NCI-H82 treated with DMSO at 0.1 percent for 48 hours (cell line): ENCODE measurements around the gene TAF1B.
A peak's percentile ranks its signal among the peaks of the same experiment; 100 is the strongest.
"Not testable (repeated sequence)": the region's sequence is repeated elsewhere in the genome, so short reads cannot be mapped to it uniquely, and the experiment has no call there.

Experiments used
- DNase-seq: peaks from one replicate; lab custom pipeline; 2025; ENCODE audit not compliant: unreplicated experiment; lab: John Stamatoyannopoulos, UW

TAF1B gene

GRCh38 chr2:9830685-9831410 is 12.4 kb upstream of the TAF1B start:
- peak; percentile 28 for DNase-seq

GRCh38 chr2:9831670-9832069 is 11.6 kb upstream of the TAF1B start:
- no peak for DNase-seq

- DNase-seq = no peak
Observed at GRCh38 chr2:9832586-9832985, 10.7 kb upstream of the TAF1B start.

GRCh38 chr2:9835068-9835467 is 8.2 kb upstream of the TAF1B start:
- not testable (repeated sequence) for DNase-seq

GRCh38 chr2:9836074-9836473 is 7.2 kb upstream of the TAF1B start:
- no peak for DNase-seq

GRCh38 chr2:9836517-9836916 is 6.8 kb upstream of the TAF1B start:
- DNase-seq = no peak

- no peak for DNase-seq
Observed at GRCh38 chr2:9837451-9837850, 5.8 kb upstream of the TAF1B start.

GRCh38 chr2:9838391-9838790 is 4.9 kb upstream of the TAF1B start:
- no peak for DNase-seq

GRCh38 chr2:9842487-9843228 is 616 bp upstream of the TAF1B start:
- DNase-seq = no peak

GRCh38 chr2:9844036-9844483 is 786 bp downstream of the TAF1B start:
- DNase-seq = no peak

GRCh38 chr2:9844576-9844975 is 1.3 kb downstream of the TAF1B start:
- DNase-seq = no peak

- DNase-seq = no peak
Observed at GRCh38 chr2:9846554-9846953, 3.3 kb downstream of the TAF1B start.

- DNase-seq = no peak
Observed at GRCh38 chr2:9847140-9847539, 3.9 kb downstream of the TAF1B start.

GRCh38 chr2:9852881-9853280 is 9.6 kb downstream of the TAF1B start:
- no peak for DNase-seq

- DNase-seq = no peak
Observed at GRCh38 chr2:9857814-9858729, 14.8 kb downstream of the TAF1B start.

GRCh38 chr2:9858730-9859068 is 15.4 kb downstream of the TAF1B start:
- DNase-seq = no peak

- not testable (repeated sequence) for DNase-seq
Observed at GRCh38 chr2:9860922-9861580, 17.8 kb downstream of the TAF1B start.

- DNase-seq = no peak
Observed at GRCh38 chr2:9867881-9868280, 24.6 kb downstream of the TAF1B start.

GRCh38 chr2:9873337-9873736 is 30.1 kb downstream of the TAF1B start:
- DNase-seq = no peak

- DNase-seq = no peak
Observed at GRCh38 chr2:9877026-9877425, 33.8 kb downstream of the TAF1B start.

- DNase-seq = no peak
Observed at GRCh38 chr2:9877726-9878125, 34.5 kb downstream of the TAF1B start.
